NCI-H526 treated with DMSO at 0.1 percent for 48 hours (cell line): ENCODE measurements around the gene MEGF8.

Experiments used
- DNase-seq: peaks from one replicate; lab custom pipeline; 2025; lab: John Stamatoyannopoulos, UW

The MEGF8 gene

GRCh38 chr19:42286349-42287016 lies 39.0 kb upstream of the MEGF8 start:
- no peak for DNase-seq

- DNase-seq: no peak
Measured at GRCh38 chr19:42287017-42287826, 38.2 kb upstream of the MEGF8 start.

GRCh38 chr19:42287827-42288107 lies 37.7 kb upstream of the MEGF8 start:
- no peak for DNase-seq

- no peak for DNase-seq
Measured at GRCh38 chr19:42288387-42288786, 37.0 kb upstream of the MEGF8 start.

GRCh38 chr19:42288881-42289555 lies 36.4 kb upstream of the MEGF8 start:
- DNase-seq: no peak

GRCh38 chr19:42289556-42290041 lies 35.8 kb upstream of the MEGF8 start:
- DNase-seq: no peak

- no peak for DNase-seq
Measured at GRCh38 chr19:42290136-42290522, 35.3 kb upstream of the MEGF8 start.

GRCh38 chr19:42290523-42291434 lies 34.7 kb upstream of the MEGF8 start:
- no peak for DNase-seq

GRCh38 chr19:42291435-42291810 lies 34.0 kb upstream of the MEGF8 start:
- no peak for DNase-seq

- DNase-seq: no peak
Measured at GRCh38 chr19:42292042-42292960, 33.1 kb upstream of the MEGF8 start.

GRCh38 chr19:42292963-42293362 lies 32.5 kb upstream of the MEGF8 start:
- DNase-seq: no peak

- DNase-seq: no peak
Measured at GRCh38 chr19:42293540-42293939, 31.9 kb upstream of the MEGF8 start.

GRCh38 chr19:42293948-42294347 lies 31.5 kb upstream of the MEGF8 start:
- DNase-seq: no peak

- DNase-seq: no peak
Measured at GRCh38 chr19:42294471-42295137, 30.8 kb upstream of the MEGF8 start.

GRCh38 chr19:42295342-42295741 lies 30.1 kb upstream of the MEGF8 start:
- DNase-seq: no peak

GRCh38 chr19:42295831-42296525 lies 29.5 kb upstream of the MEGF8 start:
- peak; percentile 66 for DNase-seq

GRCh38 chr19:42297039-42297438 lies 28.4 kb upstream of the MEGF8 start:
- no peak for DNase-seq

- DNase-seq: no peak
Measured at GRCh38 chr19:42301646-42302203, 23.7 kb upstream of the MEGF8 start, which contains the start of gene PRR19. PRR19 (plus strand) TSS chr19:42302132; CDS start chr19:42309585, 7,453 bp downstream.

GRCh38 chr19:42303101-42303464 lies 22.4 kb upstream of the MEGF8 start:
- no peak for DNase-seq
